Measurements from ENCODE around the gene HSPBP1. TPM values are rescaled to one million over a fixed set of nuclear protein-coding genes. Genes with fewer than 3 reads are reported as not detected.

Gene HSPBP1
- total and polyA plus RNA-seq, 9 of the 15 experiments (the other 6 are each of a cell fraction or from before 2014, with no cell fraction given): 0.83 to 81.3 (median 21.8) TPM

DNA sequence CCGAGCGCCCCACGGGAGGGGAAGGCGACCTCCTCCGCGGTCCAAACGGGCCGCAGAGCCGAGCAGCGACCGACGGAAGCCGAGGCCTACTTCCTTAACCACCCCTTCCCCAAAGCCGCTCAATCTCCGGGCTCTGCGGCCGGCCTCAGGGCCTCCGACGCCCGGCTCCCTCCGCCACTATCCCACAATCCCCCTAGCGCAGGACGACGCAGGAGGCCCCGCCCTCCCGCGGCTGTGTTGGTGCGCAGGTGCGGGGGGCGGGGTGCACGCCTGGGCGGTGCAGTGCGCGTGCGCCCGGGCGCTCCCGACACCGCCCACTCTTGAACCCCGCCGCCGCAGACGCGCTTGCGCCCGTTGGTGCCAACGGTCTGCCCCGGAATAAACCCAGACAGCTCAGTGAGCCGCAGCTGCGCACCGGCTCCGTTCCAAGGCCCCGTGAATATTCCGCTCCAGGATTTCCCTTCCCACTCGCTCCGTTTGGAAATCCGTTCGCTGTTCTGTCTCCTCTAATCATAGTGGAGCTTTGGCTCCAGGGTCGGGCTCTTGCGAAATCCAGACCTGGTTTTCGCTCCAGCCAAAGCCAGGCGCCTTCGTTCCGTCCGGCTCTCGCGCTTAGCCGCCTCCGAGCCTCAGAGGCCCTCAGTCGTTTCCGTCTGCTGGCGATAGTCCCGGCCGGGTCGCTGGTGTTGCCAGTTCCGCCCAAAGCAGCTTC is 20.9 kb downstream of the HSPBP1 start, which contains the start of gene PPP6R1 (continued):
- TF ChIP-seq, protein P1, sequence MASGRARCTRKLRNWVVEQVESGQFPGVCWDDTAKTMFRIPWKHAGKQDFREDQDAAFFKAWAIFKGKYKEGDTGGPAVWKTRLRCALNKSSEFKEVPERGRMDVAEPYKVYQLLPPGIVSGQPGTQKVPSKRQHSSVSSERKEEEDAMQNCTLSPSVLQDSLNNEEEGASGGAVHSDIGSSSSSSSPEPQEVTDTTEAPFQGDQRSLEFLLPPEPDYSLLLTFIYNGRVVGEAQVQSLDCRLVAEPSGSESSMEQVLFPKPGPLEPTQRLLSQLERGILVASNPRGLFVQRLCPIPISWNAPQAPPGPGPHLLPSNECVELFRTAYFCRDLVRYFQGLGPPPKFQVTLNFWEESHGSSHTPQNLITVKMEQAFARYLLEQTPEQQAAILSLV (tag; IDR thresholded peaks at IDR 0.05): peak; percentile 64
- peak; percentile 71 for TF ChIP-seq HCFC1 (IDR thresholded peaks at IDR 0.05; ENCODE audit: low read depth, low read length)
- TF ChIP-seq, protein P2, sequence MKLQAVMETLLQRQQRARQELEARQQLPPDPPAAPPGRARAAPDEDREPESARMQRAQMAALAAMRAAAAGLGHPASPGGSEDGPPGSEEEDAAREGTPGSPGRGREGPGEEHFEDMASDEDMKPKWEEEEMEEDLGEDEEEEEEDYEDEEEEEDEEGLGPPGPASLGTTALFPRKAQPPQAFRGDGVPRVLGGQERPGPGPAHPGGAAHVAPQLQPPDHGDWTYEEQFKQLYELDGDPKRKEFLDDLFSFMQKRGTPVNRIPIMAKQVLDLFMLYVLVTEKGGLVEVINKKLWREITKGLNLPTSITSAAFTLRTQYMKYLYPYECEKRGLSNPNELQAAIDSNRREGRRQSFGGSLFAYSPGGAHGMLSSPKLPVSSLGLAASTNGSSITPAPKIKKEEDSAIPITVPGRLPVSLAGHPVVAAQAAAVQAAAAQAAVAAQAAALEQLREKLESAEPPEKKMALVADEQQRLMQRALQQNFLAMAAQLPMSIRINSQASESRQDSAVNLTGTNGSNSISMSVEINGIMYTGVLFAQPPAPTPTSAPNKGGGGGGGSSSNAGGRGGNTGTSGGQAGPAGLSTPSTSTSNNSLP (IDR thresholded peaks at IDR 0.05; ENCODE audit: borderline replicate concordance, low read depth, low read length): peak; percentile 95; the same call in 1 of the 2 replicates
- TF ChIP-seq, protein P3, sequence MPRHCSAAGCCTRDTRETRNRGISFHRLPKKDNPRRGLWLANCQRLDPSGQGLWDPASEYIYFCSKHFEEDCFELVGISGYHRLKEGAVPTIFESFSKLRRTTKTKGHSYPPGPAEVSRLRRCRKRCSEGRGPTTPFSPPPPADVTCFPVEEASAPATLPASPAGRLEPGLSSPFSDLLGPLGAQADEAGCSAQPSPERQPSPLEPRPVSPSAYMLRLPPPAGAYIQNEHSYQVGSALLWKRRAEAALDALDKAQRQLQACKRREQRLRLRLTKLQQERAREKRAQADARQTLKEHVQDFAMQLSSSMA (CRISPR knock-in tag; IDR thresholded peaks at IDR 0.05): no peak
- TF ChIP-seq RB1 (IDR thresholded peaks at IDR 0.05; ENCODE audit: low read depth): peak; percentile 89; the same call in 1 of the 2 replicates
- TF ChIP-seq NCOA1 (IDR thresholded peaks at IDR 0.05; ENCODE audit: low read depth): peak; percentile 85
- no peak for TF ChIP-seq CHCHD3 (CRISPR knock-in tag; IDR thresholded peaks at IDR 0.05)
- 0 out of 2 replicates have a peak, but pooled peaks have one; percentile 15 for TF ChIP-seq ATF1 (CRISPR knock-in tag; IDR thresholded peaks at IDR 0.05)
- peak; percentile 89 for TF ChIP-seq ATF1 (tag; IDR thresholded peaks at IDR 0.05)
- TF ChIP-seq ZNF282 (CRISPR knock-in tag; IDR thresholded peaks at IDR 0.05): no peak
- TF ChIP-seq FOXA3 (CRISPR knock-in tag; conservative IDR thresholded peaks at IDR 0.05 in 1 of 2, IDR thresholded peaks at IDR 0.05 in 1 of 2): no peak
- TF ChIP-seq, protein P4, sequence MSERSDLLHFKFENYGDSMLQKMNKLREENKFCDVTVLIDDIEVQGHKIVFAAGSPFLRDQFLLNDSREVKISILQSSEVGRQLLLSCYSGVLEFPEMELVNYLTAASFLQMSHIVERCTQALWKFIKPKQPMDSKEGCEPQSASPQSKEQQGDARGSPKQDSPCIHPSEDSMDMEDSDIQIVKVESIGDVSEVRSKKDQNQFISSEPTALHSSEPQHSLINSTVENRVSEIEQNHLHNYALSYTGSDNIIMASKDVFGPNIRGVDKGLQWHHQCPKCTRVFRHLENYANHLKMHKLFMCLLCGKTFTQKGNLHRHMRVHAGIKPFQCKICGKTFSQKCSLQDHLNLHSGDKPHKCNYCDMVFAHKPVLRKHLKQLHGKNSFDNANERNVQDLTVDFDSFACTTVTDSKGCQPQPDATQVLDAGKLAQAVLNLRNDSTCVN (CRISPR knock-in tag; IDR thresholded peaks at IDR 0.05): no peak
- peak; percentile 94 for TF ChIP-seq ZNF766 (CRISPR knock-in tag; conservative IDR thresholded peaks at IDR 0.05)
- TF ChIP-seq, protein P5, sequence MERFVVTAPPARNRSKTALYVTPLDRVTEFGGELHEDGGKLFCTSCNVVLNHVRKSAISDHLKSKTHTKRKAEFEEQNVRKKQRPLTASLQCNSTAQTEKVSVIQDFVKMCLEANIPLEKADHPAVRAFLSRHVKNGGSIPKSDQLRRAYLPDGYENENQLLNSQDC (CRISPR knock-in tag; IDR thresholded peaks at IDR 0.05): no peak
- TF ChIP-seq ZNF79 (CRISPR knock-in tag; IDR thresholded peaks at IDR 0.05; ENCODE audit: low read depth): no peak
- no peak for TF ChIP-seq PHB2 (IDR thresholded peaks at IDR 0.05; ENCODE audit: low read depth)
- TF ChIP-seq, protein P6, sequence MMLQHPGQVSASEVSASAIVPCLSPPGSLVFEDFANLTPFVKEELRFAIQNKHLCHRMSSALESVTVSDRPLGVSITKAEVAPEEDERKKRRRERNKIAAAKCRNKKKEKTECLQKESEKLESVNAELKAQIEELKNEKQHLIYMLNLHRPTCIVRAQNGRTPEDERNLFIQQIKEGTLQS (IDR thresholded peaks at IDR 0.05): peak; percentile 48; the same call in 1 of the 2 replicates
- TF ChIP-seq, protein P6 (CRISPR knock-in tag; conservative IDR thresholded peaks at IDR 0.05): peak; percentile 90
- TF ChIP-seq, protein P7, sequence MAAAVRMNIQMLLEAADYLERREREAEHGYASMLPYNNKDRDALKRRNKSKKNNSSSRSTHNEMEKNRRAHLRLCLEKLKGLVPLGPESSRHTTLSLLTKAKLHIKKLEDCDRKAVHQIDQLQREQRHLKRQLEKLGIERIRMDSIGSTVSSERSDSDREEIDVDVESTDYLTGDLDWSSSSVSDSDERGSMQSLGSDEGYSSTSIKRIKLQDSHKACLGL (CRISPR knock-in tag; IDR thresholded peaks at IDR 0.05; ENCODE audit: borderline replicate concordance, poor library complexity, severe bottlenecking): no peak
- peak; percentile 23; the same call in 1 of the 2 replicates for TF ChIP-seq CC2D1A (IDR thresholded peaks at IDR 0.05)
- TF ChIP-seq ZNF408 (CRISPR knock-in tag; IDR thresholded peaks at IDR 0.05; ENCODE audit: low read depth): no peak
- 0 out of 2 replicates have a peak, but pooled peaks have one; percentile 44 for TF ChIP-seq ZNF431 (CRISPR knock-in tag; IDR thresholded peaks at IDR 0.05)
